Measurements from ENCODE around the gene THOC1.

GRCh38 chr18:227902-228301 is 39.9 kb downstream of the THOC1 start:
- TF ChIP-seq, protein P1, sequence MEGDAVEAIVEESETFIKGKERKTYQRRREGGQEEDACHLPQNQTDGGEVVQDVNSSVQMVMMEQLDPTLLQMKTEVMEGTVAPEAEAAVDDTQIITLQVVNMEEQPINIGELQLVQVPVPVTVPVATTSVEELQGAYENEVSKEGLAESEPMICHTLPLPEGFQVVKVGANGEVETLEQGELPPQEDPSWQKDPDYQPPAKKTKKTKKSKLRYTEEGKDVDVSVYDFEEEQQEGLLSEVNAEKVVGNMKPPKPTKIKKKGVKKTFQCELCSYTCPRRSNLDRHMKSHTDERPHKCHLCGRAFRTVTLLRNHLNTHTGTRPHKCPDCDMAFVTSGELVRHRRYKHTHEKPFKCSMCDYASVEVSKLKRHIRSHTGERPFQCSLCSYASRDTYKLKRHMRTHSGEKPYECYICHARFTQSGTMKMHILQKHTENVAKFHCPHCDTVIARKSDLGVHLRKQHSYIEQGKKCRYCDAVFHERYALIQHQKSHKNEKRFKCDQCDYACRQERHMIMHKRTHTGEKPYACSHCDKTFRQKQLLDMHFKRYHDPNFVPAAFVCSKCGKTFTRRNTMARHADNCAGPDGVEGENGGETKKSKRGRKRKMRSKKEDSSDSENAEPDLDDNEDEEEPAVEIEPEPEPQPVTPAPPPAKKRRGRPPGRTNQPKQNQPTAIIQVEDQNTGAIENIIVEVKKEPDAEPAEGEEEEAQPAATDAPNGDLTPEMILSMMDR (conservative IDR thresholded peaks at IDR 0.05; ENCODE audit: low read depth, low read length), result no peak
- TF ChIP-seq POLR2A (IDR thresholded peaks at IDR 0.05; ENCODE audit: low read depth, low read length), result no peak
- TF ChIP-seq SMC3 (IDR thresholded peaks at IDR 0.05; ENCODE audit: low read depth, low read length), result no peak
- no peak for TF ChIP-seq MXI1 (IDR thresholded peaks at IDR 0.05; ENCODE audit: borderline replicate concordance, low read depth, low read length)
- TF ChIP-seq CEBPB (IDR thresholded peaks at IDR 0.05; ENCODE audit: low read depth, low read length), result no peak
- no peak for TF ChIP-seq RAD21 (IDR thresholded peaks at IDR 0.05; ENCODE audit: low read length)
- TF ChIP-seq RCOR1 (IDR thresholded peaks at IDR 0.05; ENCODE audit: insufficient replicate concordance, low read length), result no peak
- TF ChIP-seq MAZ (IDR thresholded peaks at IDR 0.05; ENCODE audit: borderline replicate concordance, low read depth, low read length), result no peak
- TF ChIP-seq MAFK (IDR thresholded peaks at IDR 0.05; ENCODE audit: low read depth, low read length), result no peak
- no peak for TF ChIP-seq FOS (IDR thresholded peaks at IDR 0.05; ENCODE audit: low read depth, low read length)
- no peak for TF ChIP-seq BHLHE40 (IDR thresholded peaks at IDR 0.05; ENCODE audit: low read depth, low read length)
- TF ChIP-seq, protein P2, sequence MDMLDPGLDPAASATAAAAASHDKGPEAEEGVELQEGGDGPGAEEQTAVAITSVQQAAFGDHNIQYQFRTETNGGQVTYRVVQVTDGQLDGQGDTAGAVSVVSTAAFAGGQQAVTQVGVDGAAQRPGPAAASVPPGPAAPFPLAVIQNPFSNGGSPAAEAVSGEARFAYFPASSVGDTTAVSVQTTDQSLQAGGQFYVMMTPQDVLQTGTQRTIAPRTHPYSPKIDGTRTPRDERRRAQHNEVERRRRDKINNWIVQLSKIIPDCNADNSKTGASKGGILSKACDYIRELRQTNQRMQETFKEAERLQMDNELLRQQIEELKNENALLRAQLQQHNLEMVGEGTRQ (IDR thresholded peaks at IDR 0.05; ENCODE audit: low read depth, low read length), result no peak
- no peak for TF ChIP-seq NFE2L2 (IDR thresholded peaks at IDR 0.05; ENCODE audit: low read depth, low read length)
- no peak for TF ChIP-seq RFX5 (IDR thresholded peaks at IDR 0.05; ENCODE audit: low read depth, low read length)
